Neutrophil (primary cell): Measurements from ENCODE around the gene PRR16.
"Not testable (repeated sequence)": the region's sequence is repeated elsewhere in the genome, so short reads cannot be mapped to it uniquely, and the experiment has no call there.

ENCODE experiments used
- H3K27ac ChIP-seq: fragments of 200-600 bp; sonication (generic); 2 replicates; pipeline ENCODE4 v1.5.1; 2016; ENCODE audit warnings: mild to moderate bottlenecking, moderate library complexity
- H3K27me3 ChIP-seq: fragments of 200-600 bp; sonication (generic); 2 replicates; pipeline ENCODE4 v1.6.0; 2016; ENCODE audit warnings: mild to moderate bottlenecking
- H3K36me3 ChIP-seq: fragments of 200-600 bp; sonication (generic); 2 replicates; pipeline ENCODE4 v1.5.1; 2017
- H3K4me1 ChIP-seq, 2 experiments: fragments of 200-600 bp in 1 of 2; sonication (generic) in 1 of 2; 1 replicate in 1 of 2; 2 replicates in 1 of 2; pipeline versions ENCODE4 v1.5.1 to v1.6.1; 2013 to 2016; ENCODE audit warnings: low read depth in 1 of 2, low read length in 1 of 2, mild to moderate bottlenecking in 1 of 2, moderate library complexity in 1 of 2; ENCODE audit not compliant: control insufficient read depth in 1 of 2, insufficient read depth in 1 of 2
- H3K4me3 ChIP-seq, 2 experiments: fragments of 200-600 bp in 1 of 2; sonication (generic) in 1 of 2; 1 replicate in 1 of 2; 2 replicates in 1 of 2; pipeline ENCODE4 v1.5.1; 2013 to 2016; ENCODE audit warnings: low read depth in 1 of 2, low read length in 1 of 2, mild to moderate bottlenecking in 1 of 2, moderate library complexity in 1 of 2
- H3K9me3 ChIP-seq: fragments of 200-600 bp; sonication (generic); 2 replicates; pipeline ENCODE4 v1.5.1; 2016
- CTCF ChIP-seq: fragments of 200-600 bp; sonication (generic); IDR thresholded peaks from 2 replicates; pipeline ENCODE4 v1.5.1; 2016; ENCODE audit warnings: antibody characterized with exemption

PRR16 gene

GRCh38 chr5:120692325-120692724 lies 228.2 kb downstream of the PRR16 start:
- Histone ChIP-seq H3K4me1 (no peaks in the 10 kb centered on the region), H3K36me3 (no peaks in the 10 kb centered on the region), H3K9me3 (no peaks in the 10 kb centered on the region), H3K27ac (no peak overlapping the region), H3K4me3 (no peak overlapping the region), H3K27me3 (no peaks in the 10 kb centered on the region)
- TF ChIP-seq CTCF = no peak

- Histone ChIP-seq H3K4me1 (no peaks in the 10 kb centered on the region), H3K9me3 (no peaks in the 10 kb centered on the region), H3K4me3 (no peak overlapping the region), H3K27me3 (no peaks in the 10 kb centered on the region), H3K27ac (no peak overlapping the region), H3K36me3 (no peaks in the 10 kb centered on the region)
- TF ChIP-seq CTCF = no peak
These were observed 231.3 kb downstream of the PRR16 start for GRCh38 chr5:120695368-120695880.

GRCh38 chr5:120697147-120697546 lies 233.0 kb downstream of the PRR16 start:
- H3K27ac ChIP-seq = no peak overlapping the region
- TF ChIP-seq CTCF = no peak

GRCh38 chr5:120697670-120698327 lies 233.7 kb downstream of the PRR16 start:
- H3K36me3 ChIP-seq, H3K4me1 ChIP-seq, H3K4me3 ChIP-seq, H3K9me3 ChIP-seq, H3K27ac ChIP-seq: not testable (repeated sequence)
- H3K27me3 ChIP-seq = peaks cover 15% of the 10 kb centered on the region

More at GRCh38 chr5:120697147-120697546, 233.0 kb downstream of the PRR16 start:
- H3K27me3 ChIP-seq = peaks cover 9% of the 10 kb centered on the region
- no peak overlapping the region for H3K4me3 ChIP-seq
- no peaks in the 10 kb centered on the region for H3K36me3 ChIP-seq
- H3K4me1 ChIP-seq = no peaks in the 10 kb centered on the region
- H3K9me3 ChIP-seq = no peaks in the 10 kb centered on the region

GRCh38 chr5:120700653-120701052 lies 236.6 kb downstream of the PRR16 start:
- H3K9me3 ChIP-seq, H3K27ac ChIP-seq, H3K4me3 ChIP-seq, H3K4me1 ChIP-seq, H3K36me3 ChIP-seq: not testable (repeated sequence)
- peaks cover 16% of the 10 kb centered on the region for H3K27me3 ChIP-seq

GRCh38 chr5:120702817-120703538 lies 238.9 kb downstream of the PRR16 start:
- H3K27me3 ChIP-seq = peaks cover 16% of the 10 kb centered on the region
- H3K9me3 ChIP-seq, H3K36me3 ChIP-seq, H3K4me3 ChIP-seq, H3K27ac ChIP-seq, H3K4me1 ChIP-seq: not testable (repeated sequence)

GRCh38 chr5:120703918-120704587 lies 240.0 kb downstream of the PRR16 start:
- H3K27me3 ChIP-seq = peaks cover 16% of the 10 kb centered on the region
- TF ChIP-seq CTCF = no peak
- no peak overlapping the region for H3K4me3 ChIP-seq
- H3K9me3 ChIP-seq = no peaks in the 10 kb centered on the region
- no peaks in the 10 kb centered on the region for H3K36me3 ChIP-seq
- H3K27ac ChIP-seq = no peak overlapping the region
- no peaks in the 10 kb centered on the region for H3K4me1 ChIP-seq
